GM23338 (cell line): ENCODE measurements around the gene CRYBG2. TPM values are rescaled to one million over a fixed set of nuclear protein-coding genes. Genes with fewer than 3 reads are reported as not detected.
"Not testable (repeated sequence)": the region's sequence is repeated elsewhere in the genome, so short reads cannot be mapped to it uniquely, and the experiment has no call there.

Source experiments
- ATAC-seq: fragments of 200-7000 bp; cut with Tn5 transposase; 3 replicates; pipeline ENCODE4 v1.9.1; 2020
- DNase-seq: peaks from one replicate; pipeline ENCODE4 v3.0.0-alpha.2; 2015; ENCODE audit warnings: low spot score
- H2AFZ ChIP-seq: fragments of 200-600 bp; sonication (generic); 2 replicates; pipeline ENCODE4 v1.8.0; 2016; ENCODE audit warnings: antibody characterized with exemption, mild to moderate bottlenecking, moderate library complexity
- H3F3A ChIP-seq: fragments of 200-600 bp; sonication (generic); replicated peaks from 2 replicates; pipeline ENCODE4 v1.8.0; 2017; ENCODE audit warnings: antibody characterized with exemption, mixed run types, low read depth
- H3K27ac ChIP-seq: fragments of 200-600 bp; sonication (generic); 2 replicates; pipeline ENCODE4 v1.6.1; 2016; ENCODE audit warnings: low read depth
- H3K27me3 ChIP-seq: fragments of 200-600 bp; sonication (generic); 2 replicates; pipeline ENCODE4 v1.8.0; 2016; ENCODE audit warnings: mild to moderate bottlenecking, mixed run types, moderate library complexity; ENCODE audit not compliant: insufficient read depth
- H3K36me3 ChIP-seq: fragments of 200-600 bp; sonication (generic); 2 replicates; pipeline ENCODE4 v1.8.0; 2016; ENCODE audit warnings: mild to moderate bottlenecking; ENCODE audit not compliant: insufficient read depth
- H3K4me1 ChIP-seq: fragments of 200-600 bp; sonication (generic); 2 replicates; pipeline ENCODE4 v1.8.0; 2016; ENCODE audit warnings: mild to moderate bottlenecking, moderate library complexity; ENCODE audit not compliant: insufficient read depth
- H3K4me2 ChIP-seq: fragments of 200-600 bp; sonication (generic); 2 replicates; pipeline ENCODE4 v1.7.1; 2017; ENCODE audit warnings: mixed run types
- H3K4me3 ChIP-seq: fragments of 200-600 bp; sonication (generic); 2 replicates; pipeline ENCODE4 v1.6.1; 2016; ENCODE audit warnings: mixed run types
- H3K79me2 ChIP-seq: fragments of 200-600 bp; sonication (generic); replicated peaks from 2 replicates; pipeline ENCODE4 v1.8.0; 2017; ENCODE audit warnings: mild to moderate bottlenecking; ENCODE audit not compliant: insufficient read depth
- H3K9me2 ChIP-seq: fragments of 200-600 bp; sonication (generic); 2 replicates; pipeline ENCODE4 v1.8.0; 2017; ENCODE audit not compliant: insufficient read depth
- H4K20me1 ChIP-seq: fragments of 200-600 bp; sonication (generic); replicated peaks from 2 replicates; pipeline ENCODE4 v1.8.0; 2017; ENCODE audit warnings: mild to moderate bottlenecking; ENCODE audit not compliant: insufficient read depth
- H3K27ac Mint-ChIP-seq: 2 replicates; pipeline ENCODE4 v1.8.0; 2020; ENCODE audit warnings: inconsistent platforms, mild to moderate bottlenecking, moderate library complexity, mixed read lengths
- H3K27me3 Mint-ChIP-seq: 3 replicates; pipeline ENCODE4 v1.8.0; 2022; ENCODE audit warnings: low read depth, mild to moderate bottlenecking, moderate library complexity, mixed read lengths, inconsistent platforms; ENCODE audit not compliant: insufficient read depth, poor library complexity
- H3K36me3 Mint-ChIP-seq: 3 replicates; pipeline ENCODE4 v1.8.0; 2021; ENCODE audit warnings: low read depth, mild to moderate bottlenecking, inconsistent platforms, moderate library complexity, mixed read lengths
- H3K4me1 Mint-ChIP-seq: 3 replicates; pipeline ENCODE4 v1.8.0; 2020; ENCODE audit warnings: mild to moderate bottlenecking, inconsistent platforms, mixed read lengths
- H3K4me3 Mint-ChIP-seq: 3 replicates; pipeline ENCODE4 v1.8.0; 2021; ENCODE audit warnings: moderate library complexity, mild to moderate bottlenecking, inconsistent platforms, mixed read lengths
- H3K9me3 Mint-ChIP-seq: 3 replicates; pipeline ENCODE4 v1.8.0; 2020; ENCODE audit warnings: moderate library complexity, mild to moderate bottlenecking, inconsistent platforms, mixed read lengths
- CREB1 ChIP-seq: fragments of 250-450 bp; sonication (Bioruptor Pico); IDR thresholded peaks from 2 replicates; pipeline ENCODE4 v1.5.0; 2020; ENCODE audit warnings: low read depth, mild to moderate bottlenecking, moderate library complexity
- EZH2phosphoT487 ChIP-seq: fragments of 200-600 bp; sonication (generic); IDR thresholded peaks from one replicate; pipeline ENCODE4 v1.8.1; 2018; ENCODE audit warnings: antibody characterized with exemption; ENCODE audit not compliant: unreplicated experiment
- JUNB ChIP-seq: IDR thresholded peaks from one replicate; pipeline ENCODE4 v1.6.1; 2016; ENCODE audit warnings: antibody characterized with exemption; ENCODE audit not compliant: unreplicated experiment
- NANOG ChIP-seq: IDR thresholded peaks from 2 replicates; pipeline ENCODE4 v1.6.1; 2016; ENCODE audit warnings: antibody characterized with exemption, borderline replicate concordance
- POLR2AphosphoS5 ChIP-seq: IDR thresholded peaks from 2 replicates; pipeline ENCODE4 v1.6.1; 2016; ENCODE audit warnings: antibody characterized with exemption, low read depth
- ZNF114 ChIP-seq: fragments of 250-450 bp; sonication (Bioruptor Pico); IDR thresholded peaks from 2 replicates; pipeline ENCODE4 v1.5.0; 2020; ENCODE audit warnings: mild to moderate bottlenecking, moderate library complexity
- ZNF331 ChIP-seq: fragments of 250-450 bp; sonication (Bioruptor Pico); IDR thresholded peaks from 2 replicates; pipeline ENCODE4 v1.5.0; 2020; ENCODE audit warnings: low read depth, mild to moderate bottlenecking, moderate library complexity
- polyA plus RNA-seq: library from polyadenylated mRNA; unstranded; fragments of >200 nt; fragmentation: Nextera tagmentation; extraction: Ambion mirVana; gene quantifications from 2 replicates; pipeline ENCODE4 v1.2.1, GENCODE V29; 2016
- total RNA-seq: library from RNA; depleted of rRNA; stranded (reverse); fragments of >200 nt; shearing (Covaris generic); gene quantifications from 2 replicates; pipeline ENCODE4 v1.2.3, GENCODE V29; 2014
- TF ChIP-seq, protein P1 (sequence below), 2 experiments: fragments of 200-600 bp in 1 of 2; sonication (generic) in 1 of 2; conservative IDR thresholded peaks; 2 replicates each; pipeline versions ENCODE4 v1.5.1 to v1.6.1; 2016 to 2017; ENCODE audit warnings: antibody characterized with exemption in 2 of 2, low read depth in 2 of 2, mild to moderate bottlenecking in 2 of 2, moderate library complexity in 1 of 2
- TF ChIP-seq, protein P2 (sequence below): IDR thresholded peaks from 2 replicates; pipeline ENCODE4 v1.6.1; 2016; ENCODE audit warnings: antibody characterized with exemption

Gene CRYBG2
- total and polyA plus RNA-seq, 2 experiments from 2014 or later, result 17.6 to 18.4 TPM

DNA sequence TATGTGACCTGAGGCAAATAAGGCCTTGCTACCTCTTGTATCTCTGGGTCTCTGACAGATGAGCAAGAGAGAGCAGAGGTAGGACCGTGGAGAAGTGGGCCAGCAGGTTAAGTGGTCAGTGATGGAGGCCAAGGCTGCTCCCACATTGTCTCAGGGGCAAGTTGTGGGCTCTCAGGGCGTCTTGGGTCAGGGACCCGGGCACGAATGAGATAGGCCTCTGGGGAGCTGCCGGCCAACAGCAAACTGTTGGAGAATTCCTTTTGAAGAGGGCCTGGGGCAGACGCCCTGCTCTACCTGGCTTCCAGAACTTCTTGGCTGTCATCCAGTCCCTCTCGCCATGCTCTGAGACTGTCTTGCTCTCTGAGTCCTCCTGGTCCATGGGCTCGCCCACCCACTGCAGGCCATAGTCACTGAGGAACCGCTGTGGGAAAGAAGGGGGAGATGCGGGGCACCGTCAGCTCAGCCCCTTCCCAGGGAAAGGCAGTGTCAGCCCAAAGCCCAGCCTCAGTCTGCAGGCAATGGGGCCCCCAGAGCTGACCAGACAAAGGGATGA, 59.9 kb downstream of the CRYBG2 start:
- no peaks in the 10 kb centered on the region for H3K36me3 ChIP-seq
- peaks cover 4% of the 10 kb centered on the region; the same call in 1 of the 2 replicates for H3K4me1 ChIP-seq
- no peak overlapping the region for H3K27ac ChIP-seq
- no peak overlapping the region for H3K4me3 Mint-ChIP-seq
- H3K36me3 Mint-ChIP-seq, result no peaks in the 10 kb centered on the region; the same call in 2 of the 3 replicates
- H3K4me2 ChIP-seq, result no peak overlapping the region
- no peaks in the 10 kb centered on the region for H3K9me2 ChIP-seq
- H3K27me3 ChIP-seq, result no peaks in the 10 kb centered on the region
- DNase-seq, result no peak
- peaks cover 26% of the 10 kb centered on the region for H3K4me1 Mint-ChIP-seq
- ATAC-seq, result no peak
- no peaks in the 10 kb centered on the region for H3K79me2 ChIP-seq
- TF ChIP-seq, protein P1, sequence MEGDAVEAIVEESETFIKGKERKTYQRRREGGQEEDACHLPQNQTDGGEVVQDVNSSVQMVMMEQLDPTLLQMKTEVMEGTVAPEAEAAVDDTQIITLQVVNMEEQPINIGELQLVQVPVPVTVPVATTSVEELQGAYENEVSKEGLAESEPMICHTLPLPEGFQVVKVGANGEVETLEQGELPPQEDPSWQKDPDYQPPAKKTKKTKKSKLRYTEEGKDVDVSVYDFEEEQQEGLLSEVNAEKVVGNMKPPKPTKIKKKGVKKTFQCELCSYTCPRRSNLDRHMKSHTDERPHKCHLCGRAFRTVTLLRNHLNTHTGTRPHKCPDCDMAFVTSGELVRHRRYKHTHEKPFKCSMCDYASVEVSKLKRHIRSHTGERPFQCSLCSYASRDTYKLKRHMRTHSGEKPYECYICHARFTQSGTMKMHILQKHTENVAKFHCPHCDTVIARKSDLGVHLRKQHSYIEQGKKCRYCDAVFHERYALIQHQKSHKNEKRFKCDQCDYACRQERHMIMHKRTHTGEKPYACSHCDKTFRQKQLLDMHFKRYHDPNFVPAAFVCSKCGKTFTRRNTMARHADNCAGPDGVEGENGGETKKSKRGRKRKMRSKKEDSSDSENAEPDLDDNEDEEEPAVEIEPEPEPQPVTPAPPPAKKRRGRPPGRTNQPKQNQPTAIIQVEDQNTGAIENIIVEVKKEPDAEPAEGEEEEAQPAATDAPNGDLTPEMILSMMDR (conservative IDR thresholded peaks at IDR 0.05; ENCODE audit: low read depth in 2 of 2), result no peak
- TF ChIP-seq POLR2AphosphoS5, result no peak
- no peak overlapping the region for H3K27ac Mint-ChIP-seq
- peaks cover 3% of the 10 kb centered on the region for H3K27me3 Mint-ChIP-seq
- H3F3A ChIP-seq, result no peaks in the 10 kb centered on the region
- H4K20me1 ChIP-seq, result no peaks in the 10 kb centered on the region
- H3K9me3 Mint-ChIP-seq, result no peaks in the 10 kb centered on the region
- H2AFZ ChIP-seq, result no peak overlapping the region
- no peak overlapping the region for H3K4me3 ChIP-seq

DNA sequence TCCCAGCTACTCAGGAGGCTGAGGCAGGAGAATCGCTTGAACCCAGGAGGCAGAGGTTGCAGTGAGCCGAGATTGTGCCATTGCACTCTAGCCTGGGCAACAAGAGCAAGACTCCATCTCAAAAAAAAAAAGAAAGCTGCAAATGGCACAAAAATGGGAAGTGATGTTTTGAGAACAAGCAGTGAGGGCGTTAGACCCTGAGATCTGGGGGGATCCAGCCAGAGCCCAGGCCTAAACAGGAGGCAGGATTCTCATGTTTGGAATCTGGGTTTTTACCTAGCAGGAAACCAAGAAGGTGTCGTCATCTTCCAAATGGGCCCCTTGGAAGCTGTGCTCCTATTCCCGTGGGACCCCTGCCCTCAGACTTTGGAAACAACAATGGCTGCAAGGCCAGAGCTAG, 61.2 kb downstream of the CRYBG2 start:
- not testable (repeated sequence) for H3K9me3 Mint-ChIP-seq, H3K27me3 Mint-ChIP-seq, ATAC-seq, H3K9me2 ChIP-seq, H3K36me3 Mint-ChIP-seq, H3K4me3 ChIP-seq, H3K27me3 ChIP-seq, H3F3A ChIP-seq, H3K4me3 Mint-ChIP-seq, H2AFZ ChIP-seq, H4K20me1 ChIP-seq, H3K27ac ChIP-seq, H3K4me2 ChIP-seq, H3K79me2 ChIP-seq, DNase-seq, H3K27ac Mint-ChIP-seq, H3K4me1 ChIP-seq, H3K36me3 ChIP-seq
- H3K4me1 Mint-ChIP-seq, result peaks cover 26% of the 10 kb centered on the region

DNA sequence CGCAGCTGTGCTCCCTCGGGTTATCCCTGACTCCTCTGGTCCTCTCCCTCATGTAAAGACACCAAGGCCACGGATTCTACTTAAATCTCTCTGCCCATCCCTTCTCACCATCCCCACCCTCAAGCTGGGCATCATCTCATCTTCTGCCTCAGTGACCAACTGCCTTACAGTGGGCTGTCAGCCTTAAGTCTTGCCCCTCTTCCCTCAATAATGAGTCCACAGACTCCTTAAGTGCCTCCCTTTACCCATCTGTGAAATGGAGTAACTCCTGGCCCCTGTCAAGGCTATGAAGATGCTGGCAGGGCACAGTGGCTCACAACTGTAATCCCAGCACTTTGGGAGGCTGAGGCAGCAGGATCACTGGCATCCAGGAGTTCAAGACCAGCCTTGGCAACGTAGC, 62.0 kb downstream of the CRYBG2 start:
- no peaks in the 10 kb centered on the region; the same call in 2 of the 3 replicates for H3K36me3 Mint-ChIP-seq
- no peaks in the 10 kb centered on the region for H3K27me3 ChIP-seq
- no peak overlapping the region; the same call in 2 of the 3 replicates for H3K4me3 Mint-ChIP-seq

More for the DNA sequence above, 62.0 kb downstream of the CRYBG2 start:
- no peak for DNase-seq
- Histone ChIP-seq H3K9me2 (no peaks in the 10 kb centered on the region), H3K4me3 (no peak overlapping the region), H4K20me1 (no peaks in the 10 kb centered on the region), H3K79me2 (no peaks in the 10 kb centered on the region), H3K4me1 (peaks cover 4% of the 10 kb centered on the region; the same call in 1 of the 2 replicates), H3K4me2 (no peak overlapping the region), H3K27ac (no peak overlapping the region), H3K36me3 (no peaks in the 10 kb centered on the region), H2AFZ (no peak overlapping the region), H3F3A (no peaks in the 10 kb centered on the region)
- peaks cover 26% of the 10 kb centered on the region for H3K4me1 Mint-ChIP-seq
- TF ChIP-seq CREB1 (CRISPR knock-in tag), result no peak
- TF ChIP-seq, protein P2, sequence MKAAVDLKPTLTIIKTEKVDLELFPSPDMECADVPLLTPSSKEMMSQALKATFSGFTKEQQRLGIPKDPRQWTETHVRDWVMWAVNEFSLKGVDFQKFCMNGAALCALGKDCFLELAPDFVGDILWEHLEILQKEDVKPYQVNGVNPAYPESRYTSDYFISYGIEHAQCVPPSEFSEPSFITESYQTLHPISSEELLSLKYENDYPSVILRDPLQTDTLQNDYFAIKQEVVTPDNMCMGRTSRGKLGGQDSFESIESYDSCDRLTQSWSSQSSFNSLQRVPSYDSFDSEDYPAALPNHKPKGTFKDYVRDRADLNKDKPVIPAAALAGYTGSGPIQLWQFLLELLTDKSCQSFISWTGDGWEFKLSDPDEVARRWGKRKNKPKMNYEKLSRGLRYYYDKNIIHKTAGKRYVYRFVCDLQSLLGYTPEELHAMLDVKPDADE, result no peak
- TF ChIP-seq ZNF114 (CRISPR knock-in tag), result no peak
- TF ChIP-seq ZNF331, result no peak
- no peak for TF ChIP-seq JUNB
- no peak for TF ChIP-seq NANOG
- no peak for TF ChIP-seq EZH2phosphoT487
- H3K9me3 Mint-ChIP-seq, result no peaks in the 10 kb centered on the region
- no peak overlapping the region for H3K27ac Mint-ChIP-seq
- H3K27me3 Mint-ChIP-seq, result peaks cover 3% of the 10 kb centered on the region
- no peak for ATAC-seq
